Duodenal mucosa (tissue), 2 donors: ENCODE data around the gene CCDC39.
"Not testable (repeated sequence)": the region's sequence is repeated elsewhere in the genome, so short reads cannot be mapped to it uniquely, and the experiment has no call there.

Experiments used
- H3K27ac ChIP-seq: one replicate; pipeline ENCODE4 v1.7.0; 2013; ENCODE audit warnings: low read depth, low read length
- H3K27me3 ChIP-seq, 2 donors: one replicate each; pipeline ENCODE4 v1.7.0; 2013; ENCODE audit warnings: low read length in 2 of 2, control low read depth in 1 of 2; ENCODE audit not compliant: insufficient read depth in 2 of 2, control insufficient read depth in 1 of 2
- H3K36me3 ChIP-seq, 2 donors: one replicate each; pipeline ENCODE4 v1.7.0; 2013; ENCODE audit warnings: low read length in 2 of 2, control low read depth in 1 of 2; ENCODE audit not compliant: insufficient read depth in 2 of 2, control insufficient read depth in 1 of 2
- H3K4me1 ChIP-seq, 2 donors: one replicate each; pipeline ENCODE4 v1.7.0; 2013; ENCODE audit warnings: low read length in 2 of 2, control low read depth in 1 of 2; ENCODE audit not compliant: insufficient read depth in 2 of 2, control insufficient read depth in 1 of 2
- H3K4me3 ChIP-seq, 2 donors: one replicate each; pipeline ENCODE4 v1.7.0; 2013; ENCODE audit warnings: low read length in 2 of 2, low read depth in 1 of 2
- H3K9ac ChIP-seq, 2 donors: one replicate each; pipeline ENCODE4 v1.7.0; 2013; ENCODE audit warnings: low read length in 2 of 2, low read depth in 1 of 2
- H3K9me3 ChIP-seq, 2 donors: one replicate each; pipeline ENCODE4 v1.7.0; 2013; ENCODE audit warnings: low read length in 2 of 2, control low read depth in 1 of 2; ENCODE audit not compliant: control insufficient read depth in 1 of 2

The CCDC39 gene

DNA sequence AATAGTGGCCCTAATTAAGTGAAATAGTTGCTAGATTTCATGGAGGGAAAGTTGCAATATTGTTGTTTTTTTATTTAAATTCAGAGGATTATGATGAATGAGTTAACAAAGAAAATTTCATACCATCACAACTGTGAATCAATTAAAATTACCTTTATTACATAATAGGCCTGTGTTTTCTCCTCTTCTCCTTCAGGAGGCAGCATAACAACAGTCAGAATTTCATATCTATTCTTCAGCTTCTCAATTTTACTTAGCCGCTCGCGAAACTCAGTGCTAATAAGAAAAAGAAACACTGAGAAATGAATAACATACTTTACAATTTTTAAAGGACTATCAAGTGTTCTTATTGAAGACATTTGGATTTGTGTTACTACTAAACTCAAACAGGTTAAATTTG is 48.0 kb downstream of the CCDC39 start:
- no peak overlapping the region for H3K9ac ChIP-seq
- no peak overlapping the region for H3K4me3 ChIP-seq
- H3K27me3 ChIP-seq, result peaks cover 0 to 3% of the 10 kb centered on the region in 2 donors
- H3K27ac ChIP-seq, result no peak overlapping the region
- H3K4me1 ChIP-seq, result no peaks in the 10 kb centered on the region
- no peaks in the 10 kb centered on the region for H3K9me3 ChIP-seq
- no peaks in the 10 kb centered on the region for H3K36me3 ChIP-seq

GRCh38 chr3:180630371-180630770 is 48.9 kb downstream of the CCDC39 start:
- Histone ChIP-seq H3K27ac (no peak overlapping the region), H3K4me1 (no peaks in the 10 kb centered on the region), H3K9me3 (no peaks in the 10 kb centered on the region), H3K9ac (no peak overlapping the region), H3K36me3 (no peaks in the 10 kb centered on the region), H3K4me3 (no peak overlapping the region), H3K27me3 (peaks cover 0 to 3% of the 10 kb centered on the region in 2 donors)

GRCh38 chr3:180626844-180627243 is 52.4 kb downstream of the CCDC39 start:
- H3K27ac ChIP-seq, result no peak overlapping the region
- no peaks in the 10 kb centered on the region for H3K36me3 ChIP-seq

GRCh38 chr3:180624714-180625113 is 54.6 kb downstream of the CCDC39 start:
- Histone ChIP-seq H3K4me1 (no peaks in the 10 kb centered on the region), H3K27ac (no peak overlapping the region), H3K27me3 (no peaks in the 10 kb centered on the region), H3K4me3 (no peak overlapping the region), H3K9ac (no peak overlapping the region), H3K36me3 (no peaks in the 10 kb centered on the region), H3K9me3 (no peaks in the 10 kb centered on the region)

More at GRCh38 chr3:180626844-180627243, 52.4 kb downstream of the CCDC39 start:
- Histone ChIP-seq H3K9me3 (no peaks in the 10 kb centered on the region), H3K27me3 (no peaks in the 10 kb centered on the region), H3K9ac (no peak overlapping the region), H3K4me1 (no peaks in the 10 kb centered on the region), H3K4me3 (no peak overlapping the region)

DNA sequence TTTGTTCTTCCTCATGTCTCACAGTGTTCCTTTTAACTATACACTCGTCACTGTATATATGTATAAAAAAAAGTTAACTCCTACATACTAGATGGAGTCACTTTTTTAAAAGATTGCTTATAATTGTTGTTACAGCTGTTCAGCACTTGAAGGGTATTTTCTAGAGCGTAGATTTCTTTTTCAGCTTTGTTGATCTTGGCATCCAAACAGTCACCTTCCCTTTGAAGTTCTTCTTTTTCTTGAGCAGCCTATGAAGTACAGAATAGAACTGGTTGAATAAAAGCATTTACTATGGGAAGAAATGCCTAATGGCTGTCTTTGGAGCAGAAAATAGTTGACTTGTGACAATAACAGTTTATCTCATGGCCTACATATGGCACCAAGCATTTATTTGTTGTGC is 59.6 kb downstream of the CCDC39 start:
- Histone ChIP-seq H3K4me3 (no peak overlapping the region), H3K9ac (no peak overlapping the region), H3K36me3 (no peaks in the 10 kb centered on the region), H3K4me1 (no peaks in the 10 kb centered on the region), H3K27me3 (no peaks in the 10 kb centered on the region), H3K9me3 (no peaks in the 10 kb centered on the region), H3K27ac (no peak overlapping the region)

DNA sequence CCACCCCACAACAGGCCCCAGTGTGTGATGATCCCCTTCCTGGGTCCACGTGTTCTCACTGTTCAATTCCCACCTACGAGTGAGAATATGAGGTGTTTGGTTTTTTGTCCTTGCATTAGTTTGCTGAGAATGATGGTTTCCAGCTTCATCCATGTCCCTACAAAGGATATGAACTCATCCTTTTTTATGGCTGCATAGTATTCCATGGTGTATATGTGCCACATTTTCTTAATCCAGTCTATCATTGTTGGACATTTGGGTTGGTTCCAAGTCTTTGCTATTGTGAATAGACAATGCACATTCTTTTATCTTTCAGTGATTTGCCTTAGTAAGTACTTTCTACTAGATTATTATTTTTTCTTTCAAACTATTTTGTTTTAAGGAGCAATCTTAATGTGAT is 60.7 kb downstream of the CCDC39 start:
- not testable (repeated sequence) for H3K4me1 ChIP-seq, H3K36me3 ChIP-seq, H3K27me3 ChIP-seq, H3K9ac ChIP-seq, H3K27ac ChIP-seq, H3K9me3 ChIP-seq, H3K4me3 ChIP-seq

DNA sequence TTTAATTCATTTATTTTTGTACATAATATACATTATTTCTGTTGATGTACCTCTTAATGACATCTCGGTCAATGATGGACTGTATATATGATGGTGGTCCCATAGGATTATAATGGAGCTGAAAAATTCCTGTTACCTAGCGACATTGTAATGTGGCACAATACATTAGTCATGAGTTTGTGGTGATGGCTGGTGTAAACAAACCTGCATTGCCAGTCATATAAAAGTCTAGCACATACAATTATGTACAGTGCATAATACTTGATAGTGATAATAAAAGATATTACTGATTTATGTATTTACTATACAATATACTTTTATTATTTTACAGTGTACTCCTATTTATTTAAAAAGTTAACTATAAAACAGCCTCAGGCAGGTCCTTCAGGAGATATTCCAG is 62.2 kb downstream of the CCDC39 start:
- H3K36me3 ChIP-seq, result peaks cover 10 to 14% of the 10 kb centered on the region in 2 donors
- no peak overlapping the region for H3K9ac ChIP-seq
- H3K9me3 ChIP-seq, result no peaks in the 10 kb centered on the region
- no peak overlapping the region for H3K4me3 ChIP-seq
- no peaks in the 10 kb centered on the region for H3K27me3 ChIP-seq
- H3K27ac ChIP-seq, result no peak overlapping the region
- no peaks in the 10 kb centered on the region for H3K4me1 ChIP-seq

GRCh38 chr3:180615954-180616353 is 63.3 kb downstream of the CCDC39 start:
- Histone ChIP-seq H3K9me3 (no peaks in the 10 kb centered on the region), H3K9ac (no peak overlapping the region), H3K27ac (no peak overlapping the region), H3K36me3 (peaks cover 20 to 24% of the 10 kb centered on the region in 2 donors), H3K4me3 (no peak overlapping the region), H3K4me1 (no peaks in the 10 kb centered on the region), H3K27me3 (no peaks in the 10 kb centered on the region)

- Histone ChIP-seq H3K27ac (no peak overlapping the region), H3K27me3 (no peaks in the 10 kb centered on the region), H3K36me3 (peaks cover 36 to 57% of the 10 kb centered on the region in 2 donors), H3K4me3 (no peak overlapping the region), H3K4me1 (no peaks in the 10 kb centered on the region), H3K9ac (no peak overlapping the region), H3K9me3 (no peaks in the 10 kb centered on the region)
Observed at GRCh38 chr3:180612364-180612763, 66.9 kb downstream of the CCDC39 start.

DNA sequence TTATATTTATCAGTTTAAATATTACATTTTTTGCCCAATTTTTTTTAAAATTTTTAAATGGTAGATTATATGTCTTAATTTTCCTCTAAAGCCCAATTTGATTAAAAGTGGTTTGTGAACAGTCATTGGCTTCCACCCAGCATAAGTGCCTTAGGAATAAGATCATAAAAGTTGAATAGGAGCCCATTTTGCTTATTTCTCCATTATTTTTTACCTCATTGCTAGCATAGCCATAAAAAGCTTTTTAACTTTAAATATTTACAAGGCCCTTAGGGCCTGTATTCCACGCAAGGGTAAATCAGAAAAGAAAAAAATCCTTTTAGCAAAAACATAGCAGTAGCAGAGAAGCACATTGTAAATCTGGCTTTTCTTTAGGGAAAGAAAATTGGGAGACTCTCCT is 68.3 kb downstream of the CCDC39 start:
- no peaks in the 10 kb centered on the region for H3K9me3 ChIP-seq
- H3K4me1 ChIP-seq, result no peaks in the 10 kb centered on the region
- H3K27me3 ChIP-seq, result no peaks in the 10 kb centered on the region
- no peak overlapping the region for H3K4me3 ChIP-seq
- no peak overlapping the region for H3K9ac ChIP-seq
- H3K27ac ChIP-seq, result no peak overlapping the region
- H3K36me3 ChIP-seq, result peaks cover 36 to 68% of the 10 kb centered on the region in 2 donors
